Heart left ventricle (tissue), 16 donors: ENCODE measurements around the gene ANKRD33. TPM values are rescaled to one million over a fixed set of nuclear protein-coding genes. Genes with fewer than 3 reads are reported as not detected.

Experiments used
- ATAC-seq, 4 donors: fragments of 200-7000 bp; cut with Tn5 transposase; one replicate each; pipeline ENCODE4 v1.9.1; 2020 to 2022; ENCODE audit warnings: moderate library complexity in 4 of 4, mild to moderate bottlenecking in 3 of 4, moderate number of reproducible peaks in 1 of 4
- DNase-seq, 5 donors: peaks; one replicate each; pipeline ENCODE4 v3.0.0-alpha.2; 2020
- H3K27ac ChIP-seq, 12 donors: fragments of 200-600 bp; sonication (generic) in 4 of 12; one replicate each; pipeline versions ENCODE4 v1.5.0 to v1.8.0; 2016 to 2022; ENCODE audit warnings: mild to moderate bottlenecking in 2 of 12
- H3K27me3 ChIP-seq, 9 donors: fragments of 200-600 bp; sonication (generic) in 2 of 9; one replicate each; pipeline versions ENCODE4 v1.5.1 to v1.8.0; 2016 to 2022; ENCODE audit warnings: mild to moderate bottlenecking in 3 of 9
- H3K36me3 ChIP-seq, 9 donors: fragments of 200-600 bp; sonication (generic) in 2 of 9; one replicate each; pipeline versions ENCODE4 v1.5.0 to v1.8.0; 2018 to 2022; ENCODE audit warnings: mild to moderate bottlenecking in 2 of 9
- H3K4me1 ChIP-seq, 12 donors: fragments of 200-600 bp; sonication (generic) in 4 of 12; one replicate each; pipeline versions ENCODE4 v1.5.0 to v1.8.0; 2016 to 2022; ENCODE audit warnings: mild to moderate bottlenecking in 3 of 12
- H3K4me3 ChIP-seq, 12 donors: fragments of 200-600 bp; sonication (generic) in 4 of 12; one replicate each; pipeline versions ENCODE4 v1.5.0 to v1.8.0; 2017 to 2022; ENCODE audit warnings: mild to moderate bottlenecking in 9 of 12, moderate library complexity in 4 of 12
- H3K9me3 ChIP-seq, 12 donors: fragments of 200-600 bp; sonication (generic) in 4 of 12; one replicate each; pipeline versions ENCODE4 v1.5.0 to v1.8.0; 2016 to 2022; ENCODE audit warnings: mild to moderate bottlenecking in 1 of 12
- POLR2A ChIP-seq, 2 donors: fragments of 450-650 bp; IDR thresholded peaks; one replicate each; pipeline ENCODE4 v1.6.1; 2017; ENCODE audit warnings: antibody characterized with exemption in 2 of 2, mild to moderate bottlenecking in 2 of 2, moderate library complexity in 2 of 2
- WGBS, 4 donors: extraction: QIAGEN DNeasy Blood & Tissue Kit in 2 of 4; methylation state at CpG; one replicate each; pipeline versions ENCODE4 v1.1.5 to v1.1.7; 2013 to 2018; 5-methylcytosine and 5-hydroxymethylcytosine counted together
- intact Hi-C, 10 donors: fragments of 100-400 bp; cut with DNase I; formaldehyde crosslinking; loops; one replicate each; pipeline versions ENCODE4 v1.11.1 to v1.14.2; 2022
- polyA plus RNA-seq, 2 donors: library from polyadenylated mRNA; stranded (reverse); fragments of 200-250 nt; gene quantifications; one replicate each; pipeline ENCODE4 v1.2.3, GENCODE V29; 2013
- total RNA-seq, 9 donors: library from RNA; depleted of rRNA in 2 of 9; stranded (reverse); fragments of >200 nt in 2 of 9; fragmentation: NEBNext Ultra II Directional in 3 of 9; extraction: Animal tissue kit (Norgen Biotek cat#: 25700) in 3 of 9; gene quantifications; one replicate each; pipeline versions ENCODE4 v1.1.0 to v1.2.4, GENCODE V29; 2016 to 2023
- TF ChIP-seq, protein P1 (sequence below), 12 donors: fragments of 200-600 bp; sonication (generic) in 4 of 12; IDR thresholded peaks; one replicate each; pipeline versions ENCODE4 v1.5.0 to v1.8.0; 2018 to 2022; ENCODE audit warnings: antibody characterized with exemption in 12 of 12, mild to moderate bottlenecking in 5 of 12
- donor health status: ischemic (EF 13 %, LVEDD 7.1; RV severe dilation, severe dysfunction).
- donor health status: healthy with polysubstance abuse.
- donor health status: DM: no; HTN: yes; CAD: no.
- donor health status: DM: no; HTN: no; CAD: no.
- donor health status: ischemic (EF 25% LVEDD 6.9; RV normal size, moderate dysfunction).
- donor health status: ischemic (EF 25% LVEDD 5.7; RV mildly dilated, moderate dysfunction).
- donor health status: healthy.
- donor health status: DM: yes; HTN: yes; CAD: no.
- donor health status: ischemic (EF 35%, LVEDD 5.7; RV mildly dilated, moderate dysfunction).
- donor health status: nonischemic (EF 11% LVEDD 7.7; RV severe dilation, severe dysfunction).
- donor health status: DM: yes; HTN: yes; CAD: no.
- donor health status: PGD.
- donor health status: ischemic (EF 29% LVEDD 5.4; RV normal size, mild dysfunction).
- donor health status: nonischemic (EF 23%, LVEDD 6.1; RV moderate dilation, normal function).

The ANKRD33 gene
- total and polyA plus RNA-seq, 11 donors, result not detected

DNA sequence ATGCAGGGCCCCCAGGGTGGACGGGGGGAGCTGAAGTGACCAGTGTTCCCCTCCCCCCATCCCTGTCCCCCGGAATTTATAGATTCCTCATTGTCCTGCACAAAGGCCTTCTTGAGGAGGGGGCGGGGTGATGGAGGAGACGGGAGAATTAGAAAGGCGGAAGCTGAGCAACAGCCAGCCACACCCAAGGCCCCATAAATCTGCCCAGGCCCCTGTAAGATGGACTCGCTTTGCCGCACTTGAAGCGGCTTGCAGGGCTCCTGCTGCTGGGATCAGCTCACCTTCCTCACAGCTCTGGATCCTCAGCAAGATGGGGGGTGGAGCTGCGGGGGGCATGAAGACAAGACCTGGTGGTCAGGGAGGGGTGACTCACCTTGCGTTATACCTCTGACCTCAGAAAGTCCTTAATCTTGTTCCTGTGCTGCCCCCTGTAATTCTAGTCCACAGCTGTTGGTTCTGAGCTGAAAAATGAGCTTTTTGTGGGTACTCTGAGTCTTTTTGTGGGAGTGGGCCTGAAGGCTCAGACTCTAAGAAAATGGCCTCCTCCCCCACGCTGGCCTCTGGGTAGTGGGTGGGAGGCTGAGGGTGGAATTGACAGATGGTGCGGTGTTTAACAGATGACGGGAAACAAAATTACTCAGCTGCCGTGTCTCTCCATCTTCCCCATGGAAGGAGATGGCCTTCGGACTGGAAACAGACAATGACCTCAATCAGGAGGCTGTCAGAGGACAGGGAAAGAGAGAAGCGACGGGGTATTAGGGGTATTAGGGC is 15.8 kb upstream of the ANKRD33 start:
- intact Hi-C loops, result loop anchor here in 7 of 10 donors (2.0 to 10.0 kb wide), 11 partner anchors 21 to 450 kb away; partner anchors contain the start of gene SLC4A8 (in 3 of the 7)

DNA sequence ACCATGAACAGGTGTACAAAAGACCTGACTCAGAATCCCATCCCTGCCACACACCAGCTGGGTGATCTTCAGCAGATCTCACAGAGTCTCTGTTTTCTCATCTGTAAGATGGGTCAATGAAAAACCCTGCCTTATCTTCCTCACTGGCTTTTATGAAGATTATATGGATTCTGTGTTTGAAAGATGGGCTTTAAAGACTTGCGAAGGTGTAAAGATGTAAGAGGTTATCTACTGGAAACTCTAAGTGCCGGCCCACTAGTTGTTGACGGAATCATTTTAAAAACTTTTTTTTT is 15.3 kb upstream of the ANKRD33 start:
- Histone ChIP-seq H3K4me3 (no peak overlapping the region), H3K27ac (no peak overlapping the region), H3K9me3 (no peaks in the 10 kb centered on the region), H3K4me1 (peaks cover 0 to 32% (median 10%) of the 10 kb centered on the region in 12 donors), H3K27me3 (peaks cover 0 to 18% (median 8%) of the 10 kb centered on the region in 9 donors), H3K36me3 (no peaks in the 10 kb centered on the region)
- ATAC-seq (no peak), DNase-seq (no peak)
- TF ChIP-seq, protein P1, sequence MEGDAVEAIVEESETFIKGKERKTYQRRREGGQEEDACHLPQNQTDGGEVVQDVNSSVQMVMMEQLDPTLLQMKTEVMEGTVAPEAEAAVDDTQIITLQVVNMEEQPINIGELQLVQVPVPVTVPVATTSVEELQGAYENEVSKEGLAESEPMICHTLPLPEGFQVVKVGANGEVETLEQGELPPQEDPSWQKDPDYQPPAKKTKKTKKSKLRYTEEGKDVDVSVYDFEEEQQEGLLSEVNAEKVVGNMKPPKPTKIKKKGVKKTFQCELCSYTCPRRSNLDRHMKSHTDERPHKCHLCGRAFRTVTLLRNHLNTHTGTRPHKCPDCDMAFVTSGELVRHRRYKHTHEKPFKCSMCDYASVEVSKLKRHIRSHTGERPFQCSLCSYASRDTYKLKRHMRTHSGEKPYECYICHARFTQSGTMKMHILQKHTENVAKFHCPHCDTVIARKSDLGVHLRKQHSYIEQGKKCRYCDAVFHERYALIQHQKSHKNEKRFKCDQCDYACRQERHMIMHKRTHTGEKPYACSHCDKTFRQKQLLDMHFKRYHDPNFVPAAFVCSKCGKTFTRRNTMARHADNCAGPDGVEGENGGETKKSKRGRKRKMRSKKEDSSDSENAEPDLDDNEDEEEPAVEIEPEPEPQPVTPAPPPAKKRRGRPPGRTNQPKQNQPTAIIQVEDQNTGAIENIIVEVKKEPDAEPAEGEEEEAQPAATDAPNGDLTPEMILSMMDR (IDR thresholded peaks at IDR 0.05), result no peak
- no peak for TF ChIP-seq POLR2A (IDR thresholded peaks at IDR 0.05)
- WGBS, 4 donors, result 93 to 97% (median 96%) methylated on average over 3 of the region's 3 CpGs
- intact Hi-C loops, result loop anchor here in 7 of 10 donors (5.0 to 10.0 kb wide), 10 partner anchors 48 to 450 kb away; partner anchors contain the start of gene SLC4A8 (in 3 of the 7)

More for the DNA sequence above, 15.8 kb upstream of the ANKRD33 start:
- DNase-seq (peak in 1 of 5 donors; percentile 24), ATAC-seq (no peak)
- 81 to 88% (median 86%) methylated on average over 17 of the region's 17 CpGs for WGBS, 4 donors
- TF ChIP-seq, protein P1 (IDR thresholded peaks at IDR 0.05), result no peak
- TF ChIP-seq POLR2A (IDR thresholded peaks at IDR 0.05), result no peak
- Histone ChIP-seq H3K27ac (no peak overlapping the region), H3K9me3 (no peaks in the 10 kb centered on the region), H3K36me3 (no peaks in the 10 kb centered on the region), H3K27me3 (peaks cover 0 to 18% (median 8%) of the 10 kb centered on the region in 9 donors), H3K4me1 (peaks cover 0 to 32% (median 10%) of the 10 kb centered on the region in 12 donors), H3K4me3 (no peak overlapping the region)

DNA sequence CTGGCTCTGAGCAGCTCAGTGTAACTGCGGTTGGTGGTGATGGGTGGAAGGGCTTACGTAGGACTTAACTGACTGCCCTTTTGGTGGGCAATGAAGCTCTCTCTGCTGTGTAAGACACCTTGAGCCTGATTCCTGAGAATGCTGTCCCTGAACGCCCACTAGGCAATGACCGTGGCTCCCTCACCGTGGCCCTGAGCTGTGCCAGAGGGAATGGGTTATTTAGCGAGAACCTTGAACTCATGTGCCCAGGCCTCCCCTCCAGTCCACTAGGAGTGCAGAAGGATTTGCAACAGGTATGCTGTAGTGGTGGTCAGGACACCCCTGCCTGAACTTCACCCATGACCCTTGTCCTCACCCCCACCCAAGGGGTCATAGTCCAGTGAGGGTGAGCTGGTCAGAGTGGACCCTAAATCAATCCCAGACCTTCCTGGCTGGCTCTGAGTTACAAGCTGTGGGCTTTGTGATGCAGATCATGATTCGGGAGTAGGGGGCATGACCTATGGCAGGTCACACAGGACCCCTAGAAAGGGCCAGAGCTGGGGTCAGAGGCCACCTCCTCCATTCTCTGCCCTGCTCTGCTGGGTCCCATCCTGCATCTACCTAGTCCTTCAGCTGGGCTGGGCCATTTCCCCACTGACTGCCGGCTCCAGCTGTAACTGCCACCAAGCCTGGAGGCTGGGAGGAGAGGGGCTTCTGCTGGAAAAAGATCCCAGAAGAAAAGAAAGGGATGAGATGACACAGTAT is 14.5 kb upstream of the ANKRD33 start:
- peaks cover 0 to 32% (median 10%) of the 10 kb centered on the region in 12 donors for H3K4me1 ChIP-seq

More for the DNA sequence above, 14.5 kb upstream of the ANKRD33 start:
- H3K36me3 ChIP-seq, result no peaks in the 10 kb centered on the region
- DNase-seq (peak in 1 of 5 donors; percentile 44), ATAC-seq (no peak)
- no peaks in the 10 kb centered on the region for H3K9me3 ChIP-seq
- intact Hi-C loops, result loop anchor here in 7 of 10 donors (5.0 to 10.0 kb wide), 10 partner anchors 49 to 451 kb away; partner anchors contain the start of gene SLC4A8 (in 3 of the 7)
- no peak overlapping the region for H3K27ac ChIP-seq
- 87 to 96% (median 87%) methylated on average over 8 of the region's 8 CpGs for WGBS, 4 donors
- TF ChIP-seq POLR2A (IDR thresholded peaks at IDR 0.05), result no peak
- TF ChIP-seq, protein P1 (IDR thresholded peaks at IDR 0.05), result no peak
- no peak overlapping the region for H3K4me3 ChIP-seq
- H3K27me3 ChIP-seq, result peaks cover 0 to 14% (median 8%) of the 10 kb centered on the region in 9 donors
